ENCODE data around the gene GNAI2.
"Not testable (repeated sequence)": the region's sequence is repeated elsewhere in the genome, so short reads cannot be mapped to it uniquely, and the experiment has no call there.

Gene GNAI2

DNA sequence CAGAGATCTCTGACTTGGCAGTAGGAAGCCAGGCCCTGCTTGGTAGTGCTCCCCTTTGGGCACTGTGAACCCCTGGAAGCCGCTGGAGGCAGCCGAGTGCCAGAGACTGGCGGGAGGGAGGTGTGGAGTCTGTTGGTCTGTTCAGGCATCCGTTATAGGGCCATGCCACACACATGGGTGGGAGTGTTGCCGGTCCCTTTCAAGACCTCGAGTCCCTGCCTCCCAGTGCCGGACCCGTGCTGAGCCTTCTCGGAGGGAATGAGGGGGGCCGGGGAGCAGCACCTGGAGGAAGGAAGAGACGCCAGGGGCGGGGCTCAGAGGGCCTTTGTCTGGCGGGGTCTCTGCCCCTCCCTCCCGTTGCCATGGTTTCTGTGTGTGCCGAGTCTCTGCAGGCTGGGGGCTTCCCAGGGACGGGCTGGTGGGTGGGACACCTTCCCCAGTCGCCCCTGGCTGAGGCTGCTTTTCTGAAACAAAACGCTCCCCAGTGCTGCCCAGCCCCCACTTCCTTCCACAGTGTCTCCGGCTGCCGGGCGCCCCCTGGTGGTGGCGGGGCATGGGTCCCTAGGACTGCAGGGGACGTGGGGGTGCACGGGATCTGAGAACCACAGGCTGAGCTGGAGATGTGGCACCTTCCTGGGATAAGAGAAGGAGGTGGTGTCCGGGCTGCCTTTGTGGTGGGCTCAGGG, 10.0 kb downstream of the GNAI2 start:
- no peak for DNase-seq

DNA sequence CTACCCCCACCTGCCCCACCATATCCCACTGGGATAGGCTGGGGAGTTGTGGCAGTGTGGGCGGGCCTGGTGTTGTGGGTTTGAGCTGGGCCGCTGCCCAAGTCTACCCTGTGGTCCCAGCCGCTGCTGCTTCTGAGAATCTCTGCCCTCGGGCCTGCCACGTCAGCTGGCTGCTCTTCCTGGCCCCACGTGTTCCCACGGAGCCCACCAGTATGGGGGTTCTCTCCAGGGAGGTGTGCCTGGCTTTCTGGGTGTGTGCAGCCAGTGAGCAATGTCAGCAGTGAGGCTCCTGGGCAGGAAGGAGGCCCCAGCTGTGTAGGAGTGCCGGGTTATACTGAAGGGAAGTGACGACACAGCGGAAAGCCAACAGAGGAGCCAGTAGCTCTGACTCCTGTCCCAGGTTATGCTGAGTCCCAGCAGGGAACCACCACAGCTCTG, 10.5 kb downstream of the GNAI2 start:
- DNase-seq, result no peak

DNA sequence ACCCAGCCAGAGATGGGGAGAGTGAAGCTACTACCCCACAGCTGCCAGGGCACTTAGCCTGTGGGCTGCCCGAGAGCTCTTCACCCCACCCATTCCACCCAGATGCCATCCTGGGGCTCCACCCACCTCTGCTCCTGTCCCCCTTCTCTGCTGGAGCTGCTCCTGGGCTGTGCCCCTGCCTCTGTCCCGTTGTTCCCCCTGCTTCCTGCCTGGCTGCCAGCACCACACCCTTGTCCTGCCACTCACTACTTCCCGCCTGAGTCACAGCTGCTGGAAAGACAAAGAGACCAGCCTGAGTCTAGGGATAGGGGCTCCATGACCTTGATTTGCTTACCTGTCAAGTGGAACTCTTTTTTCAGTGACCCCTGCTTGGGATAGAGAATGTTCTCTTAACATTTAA, 12.4 kb downstream of the GNAI2 start:
- DNase-seq, result no peak

DNA sequence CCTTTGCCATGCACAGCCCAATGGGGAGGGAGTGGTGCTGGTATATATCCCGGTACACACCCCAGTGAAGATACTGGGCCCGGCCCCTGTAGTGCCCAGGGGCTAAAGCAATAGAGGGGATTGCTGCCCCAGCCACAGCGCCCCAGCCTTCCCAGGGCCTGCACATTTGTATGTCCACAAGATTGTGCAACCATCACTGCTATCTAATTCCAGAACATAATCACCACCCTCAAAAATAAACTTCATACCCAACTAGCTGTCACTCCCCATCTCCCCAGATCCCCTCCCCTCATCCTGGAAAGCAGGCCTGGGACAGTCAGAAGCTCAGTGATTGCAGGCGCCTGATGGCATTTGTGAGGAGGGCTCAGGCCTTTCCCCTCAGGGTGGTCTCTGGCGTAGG, 13.5 kb downstream of the GNAI2 start:
- DNase-seq, result no peak

DNA sequence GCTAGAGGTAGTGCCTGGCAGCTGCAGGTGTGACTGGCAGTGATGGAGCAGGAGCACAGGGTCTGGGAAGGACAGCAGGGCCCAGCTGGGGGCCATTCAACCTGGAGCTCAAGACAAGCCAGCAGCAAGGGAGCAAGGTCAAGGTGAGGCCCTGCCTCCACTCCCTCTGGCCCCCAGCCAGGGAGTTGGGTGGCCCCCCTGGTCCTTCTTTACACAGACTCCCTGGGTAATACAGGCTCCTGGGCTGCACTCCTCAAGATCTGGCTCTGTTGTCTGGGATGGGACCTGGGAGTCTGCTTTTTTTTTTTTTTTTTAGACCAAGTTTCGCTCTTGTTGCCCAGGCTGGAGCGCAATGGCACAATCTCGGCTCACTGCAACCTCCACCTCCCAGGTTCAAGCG, 14.5 kb downstream of the GNAI2 start:
- DNase-seq, result no peak

DNA sequence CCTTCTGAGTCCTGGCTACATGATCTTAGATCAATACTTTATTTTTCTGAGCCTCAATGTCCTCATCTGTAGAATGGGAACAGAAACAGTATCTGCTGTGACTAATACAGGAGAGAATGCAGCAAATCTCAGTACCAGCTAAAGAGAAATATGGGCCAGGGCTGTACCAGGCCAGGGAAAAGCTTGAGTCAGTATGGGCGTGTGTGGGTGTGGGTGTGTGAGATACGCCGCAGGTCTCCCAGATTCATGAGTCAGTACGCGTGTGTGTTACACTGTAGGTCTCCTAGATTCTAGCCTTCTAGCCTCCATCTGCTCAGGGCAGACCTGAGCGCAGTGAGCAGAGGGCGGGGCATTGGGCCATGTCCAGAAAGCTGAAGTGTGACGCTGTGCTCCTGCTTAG, 15.2 kb downstream of the GNAI2 start:
- DNase-seq, result no peak

DNA sequence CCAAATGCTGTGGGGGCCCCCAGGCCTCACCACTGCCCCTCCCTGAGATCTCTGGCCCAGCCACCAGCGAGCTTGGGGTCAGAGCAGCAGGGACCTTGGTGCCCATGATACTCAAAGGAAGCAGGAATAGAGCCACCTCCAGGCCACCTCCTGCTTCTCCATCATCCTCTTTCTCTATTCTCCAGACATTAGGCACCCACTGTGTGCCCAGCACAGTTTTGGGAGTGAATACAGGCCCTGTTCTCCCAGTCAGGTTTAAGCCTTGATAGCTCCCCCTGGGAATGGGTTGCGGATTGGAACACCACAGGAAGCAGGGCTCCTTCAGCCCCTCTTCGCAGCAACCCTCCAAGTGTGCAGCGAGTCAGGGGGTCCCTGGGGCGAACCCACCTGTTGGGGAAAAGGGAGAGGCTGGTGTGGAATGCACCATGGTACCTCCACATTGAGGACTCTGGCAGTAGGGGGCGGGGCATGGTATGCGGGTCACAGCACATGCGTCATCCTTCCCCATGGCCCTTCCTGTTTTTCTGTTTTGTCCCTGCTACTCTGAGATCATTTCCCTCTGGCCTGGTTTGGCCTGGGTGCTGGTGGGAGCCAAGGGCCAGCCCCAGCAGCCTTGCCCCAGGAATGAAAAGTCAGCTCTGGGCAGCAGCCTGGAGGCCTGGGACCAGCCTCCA, 18.7 kb downstream of the GNAI2 start:
- DNase-seq, result no peak

DNA sequence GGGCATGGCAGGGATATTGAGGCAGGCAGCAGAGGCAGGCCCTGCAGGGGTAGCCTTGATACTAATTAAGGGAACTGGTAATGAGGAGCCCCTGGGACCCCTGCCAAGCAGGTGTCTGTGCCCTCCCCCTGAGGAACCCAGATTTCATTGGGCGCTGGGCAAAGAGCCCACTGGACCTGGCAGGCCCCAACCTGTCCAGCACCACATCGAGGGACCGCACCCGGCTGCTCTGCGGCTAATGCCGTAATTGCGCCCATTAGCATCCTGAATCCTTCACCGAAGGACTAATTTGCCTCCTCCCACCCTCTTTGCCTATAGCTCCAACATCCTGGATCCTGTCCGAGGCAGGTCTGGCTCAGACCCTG, 19.2 kb downstream of the GNAI2 start:
- no peak for DNase-seq

DNA sequence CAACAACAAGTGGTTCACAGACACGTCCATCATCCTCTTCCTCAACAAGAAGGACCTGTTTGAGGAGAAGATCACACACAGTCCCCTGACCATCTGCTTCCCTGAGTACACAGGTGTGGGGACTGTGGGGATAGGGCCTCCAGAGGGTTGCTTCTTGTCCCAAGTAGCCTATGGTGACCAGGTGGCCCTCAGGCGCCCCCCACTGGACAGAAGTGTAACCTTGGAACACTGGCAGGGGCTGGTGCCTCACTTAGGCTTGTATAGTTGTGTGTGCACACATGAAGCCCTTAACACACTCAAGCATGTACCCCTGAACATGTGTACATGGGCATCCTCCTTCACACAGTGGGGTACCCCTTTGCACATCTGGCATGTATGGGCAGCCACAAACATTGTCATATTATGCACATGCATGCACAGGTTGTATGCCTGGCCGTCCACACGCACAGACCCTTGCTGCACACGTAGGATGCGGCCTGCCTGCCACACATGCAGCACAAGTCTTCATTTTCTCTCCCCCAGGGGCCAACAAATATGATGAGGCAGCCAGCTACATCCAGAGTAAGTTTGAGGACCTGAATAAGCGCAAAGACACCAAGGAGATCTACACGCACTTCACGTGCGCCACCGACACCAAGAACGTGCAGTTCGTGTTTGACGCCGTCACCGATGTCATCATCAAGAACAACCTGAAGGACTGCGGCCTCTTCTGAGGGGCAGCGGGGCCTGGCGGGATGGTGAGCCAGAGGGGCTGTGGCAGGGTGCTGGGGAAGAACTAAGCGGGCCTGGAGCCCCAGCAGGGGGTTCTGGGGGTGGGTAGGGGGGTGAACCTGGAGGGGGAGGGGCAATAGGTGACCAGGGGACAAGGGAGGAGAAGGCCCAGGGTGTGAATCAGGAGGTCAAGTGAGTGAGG, 21.2 kb downstream of the GNAI2 start:
- no peak for DNase-seq

DNA sequence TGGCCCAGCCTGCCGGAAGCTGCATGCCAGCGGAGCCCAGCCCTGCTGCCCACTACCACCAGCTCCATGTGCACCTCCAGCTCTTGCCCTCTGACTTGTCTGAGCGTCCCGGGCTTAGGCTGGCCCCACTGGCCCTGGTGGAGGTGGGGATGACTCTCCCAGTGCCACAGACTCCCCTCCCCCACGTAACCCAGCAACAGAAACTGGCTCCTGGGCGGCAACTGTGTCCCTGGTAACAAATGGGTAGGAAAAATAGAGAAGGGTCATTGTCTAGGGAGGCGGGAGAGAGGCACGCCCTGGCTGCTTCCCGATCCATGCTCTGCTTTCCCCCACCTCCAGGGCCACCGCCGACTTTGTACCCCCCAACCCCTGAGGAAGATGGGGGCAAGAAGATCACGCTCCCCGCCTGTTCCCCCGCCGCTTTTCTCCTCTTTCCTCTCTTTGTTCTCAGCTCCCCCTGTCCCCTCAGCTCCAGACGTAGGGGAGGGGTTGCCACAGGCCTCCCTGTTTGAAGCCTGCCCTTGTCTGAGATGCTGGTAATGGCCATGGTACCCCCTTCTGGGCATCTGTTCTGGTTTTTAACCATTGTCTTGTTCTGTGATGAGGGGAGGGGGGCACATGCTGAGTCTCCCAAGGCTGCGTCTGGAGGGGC, 22.2 kb downstream of the GNAI2 start:
- no peak for DNase-seq

DNA sequence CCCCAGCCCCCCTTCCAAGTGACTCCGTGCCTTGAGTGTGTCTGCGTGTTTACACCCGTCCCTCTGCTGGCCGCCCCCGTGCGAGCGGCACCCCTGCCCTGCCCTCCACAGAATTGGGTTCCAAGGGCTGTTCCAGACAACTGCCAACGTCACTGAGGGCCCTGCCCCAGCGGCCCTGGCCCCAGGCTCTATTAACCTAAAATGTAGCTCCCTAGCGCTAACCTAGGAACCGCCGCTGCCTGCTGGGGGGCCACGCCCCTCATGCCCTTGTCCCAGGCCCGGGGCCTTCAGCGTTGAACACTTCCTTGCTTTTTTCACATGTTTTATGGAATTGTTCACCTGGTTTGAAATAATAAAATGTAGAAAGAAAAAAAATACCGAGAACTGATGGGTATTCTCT, 23.0 kb downstream of the GNAI2 start:
- no peak for DNase-seq

DNA sequence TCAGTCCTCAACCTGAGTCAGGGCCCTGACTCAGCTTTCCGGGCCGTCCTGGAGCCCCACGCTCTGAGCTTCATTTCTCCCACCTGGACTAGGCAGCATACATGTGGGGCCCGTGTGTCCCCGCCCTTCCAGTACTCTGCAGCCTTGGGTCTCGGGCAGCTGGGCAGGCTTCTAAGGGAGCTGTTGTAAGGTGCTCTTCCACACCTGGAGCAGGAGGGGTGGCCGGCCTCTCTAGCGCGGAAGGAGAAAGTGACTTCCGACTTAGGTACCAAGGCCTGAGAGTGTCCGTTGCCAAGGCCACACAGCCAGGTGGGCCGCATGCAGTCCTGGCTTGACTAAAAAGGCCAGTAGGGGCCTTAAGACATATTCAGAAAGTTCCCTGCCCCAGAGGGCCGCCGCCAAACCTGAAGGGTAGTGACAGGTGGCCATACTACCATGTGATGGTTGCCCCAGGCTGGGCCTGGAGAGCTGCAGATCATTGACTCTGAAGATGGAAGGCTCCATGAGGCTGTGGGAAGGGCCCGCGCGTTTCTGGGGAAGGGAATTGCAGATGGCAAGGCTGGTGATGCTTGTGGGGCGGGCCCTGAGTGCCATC, 23.5 kb downstream of the GNAI2 start:
- no peak for DNase-seq

DNA sequence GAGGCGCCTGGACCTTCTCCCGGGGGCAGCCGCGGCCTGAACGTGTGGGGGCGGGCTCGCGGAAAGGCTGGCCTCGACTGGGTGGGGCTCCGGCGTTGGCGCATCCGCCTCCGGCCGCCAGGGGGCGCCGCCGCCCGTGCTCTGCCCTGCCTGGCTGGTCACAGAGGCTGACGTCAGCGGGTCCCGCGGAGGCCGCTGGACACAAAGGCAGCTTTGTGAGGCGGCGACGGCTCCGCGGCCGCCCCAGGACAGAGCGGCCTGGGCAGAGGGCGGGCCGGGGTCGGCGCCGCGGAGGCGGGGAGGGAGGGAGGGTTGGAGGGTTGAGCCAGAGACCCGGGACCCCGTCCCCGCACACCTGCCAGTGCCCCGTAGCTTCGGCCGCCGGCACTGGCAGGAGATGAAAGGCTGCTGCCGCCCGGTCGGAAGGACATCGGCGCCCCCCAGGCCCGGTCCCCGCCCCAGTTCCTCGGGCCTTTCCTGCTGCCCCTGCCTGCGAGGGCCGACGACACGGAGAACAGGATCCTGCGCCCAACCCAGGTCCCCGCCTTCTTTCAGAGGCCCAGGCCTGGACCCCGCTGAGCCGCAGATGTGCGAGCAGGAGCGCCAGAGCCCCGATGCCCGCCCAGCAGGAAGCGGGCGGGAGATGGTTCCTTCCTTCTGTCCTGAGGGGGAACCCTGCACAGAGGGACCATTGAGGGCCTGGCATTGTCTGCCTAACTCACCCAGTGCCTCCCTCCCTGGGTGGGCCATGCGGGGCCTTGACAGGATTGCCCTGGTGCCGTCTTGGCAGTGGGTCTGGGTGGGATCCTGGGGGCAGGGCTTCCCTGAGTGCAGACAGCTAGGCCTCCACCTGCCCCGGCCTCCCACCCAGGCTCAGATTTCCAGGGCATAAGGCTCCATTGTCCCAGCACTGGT, 24.3 kb downstream of the GNAI2 start:
- DNase-seq, result no peak

DNA sequence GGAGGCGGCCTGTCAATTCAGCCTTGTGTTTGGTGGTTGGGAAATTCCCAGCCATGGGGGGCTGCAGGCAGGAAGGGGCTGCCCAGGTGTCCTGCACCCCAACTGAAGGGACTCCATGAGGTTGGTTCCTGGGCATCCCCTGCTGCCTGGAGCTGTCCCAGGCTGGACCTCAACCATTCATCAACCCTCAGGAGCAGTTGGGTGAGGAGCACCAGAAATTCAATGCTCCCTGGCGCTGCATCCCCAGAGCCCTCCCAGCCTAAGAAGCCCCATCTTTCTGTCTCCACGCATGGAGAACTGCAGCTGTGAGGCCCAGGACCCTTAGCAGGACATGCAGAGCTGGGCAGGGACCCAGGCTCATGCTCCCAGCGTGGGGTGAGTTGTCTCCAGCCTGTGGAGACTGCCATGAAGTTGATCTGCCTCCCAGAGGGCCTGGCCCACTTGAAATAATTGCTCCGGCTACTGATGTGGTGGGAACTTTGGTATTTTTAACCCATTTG, 25.0 kb downstream of the GNAI2 start:
- no peak for DNase-seq

DNA sequence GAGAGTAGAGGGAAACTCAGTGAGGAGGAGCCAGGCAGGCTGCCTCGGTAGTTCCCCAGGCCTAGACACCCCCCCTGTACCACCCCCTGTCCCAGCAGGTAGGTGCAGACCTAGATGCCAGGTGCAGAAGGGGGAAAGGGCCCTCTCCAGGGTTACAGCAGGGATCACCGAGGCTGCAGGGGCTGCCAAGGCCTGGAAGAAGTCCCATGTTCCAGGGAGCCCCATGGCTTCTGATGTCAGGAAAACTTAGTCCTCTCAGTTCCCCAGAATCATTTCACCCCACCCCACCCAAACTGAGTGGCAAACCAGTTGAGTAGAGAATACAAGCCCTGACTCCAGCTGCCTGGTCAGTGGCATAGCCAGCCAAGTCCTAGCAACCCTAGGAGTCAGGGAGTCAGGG, 25.5 kb downstream of the GNAI2 start:
- no peak for DNase-seq

DNA sequence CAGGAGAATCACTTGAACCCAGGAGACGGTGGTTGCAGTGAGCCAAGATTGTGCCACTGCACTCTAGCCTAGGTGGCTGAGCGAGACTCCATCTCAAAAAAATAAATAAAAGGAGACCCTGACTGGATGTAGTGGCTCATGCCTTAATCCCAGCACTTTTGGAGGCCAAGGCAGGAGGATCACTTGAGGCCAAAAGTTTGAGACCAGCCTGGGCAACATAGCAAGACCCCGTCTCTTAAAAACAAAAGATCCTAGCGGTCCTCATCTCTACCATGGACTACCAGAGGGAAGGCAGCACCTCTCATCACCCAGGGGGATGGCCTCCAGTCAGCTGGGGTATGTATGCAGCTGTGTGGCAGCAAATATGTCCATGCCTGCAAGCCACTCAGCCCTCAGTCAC, 26.2 kb downstream of the GNAI2 start:
- DNase-seq, result not testable (repeated sequence)

DNA sequence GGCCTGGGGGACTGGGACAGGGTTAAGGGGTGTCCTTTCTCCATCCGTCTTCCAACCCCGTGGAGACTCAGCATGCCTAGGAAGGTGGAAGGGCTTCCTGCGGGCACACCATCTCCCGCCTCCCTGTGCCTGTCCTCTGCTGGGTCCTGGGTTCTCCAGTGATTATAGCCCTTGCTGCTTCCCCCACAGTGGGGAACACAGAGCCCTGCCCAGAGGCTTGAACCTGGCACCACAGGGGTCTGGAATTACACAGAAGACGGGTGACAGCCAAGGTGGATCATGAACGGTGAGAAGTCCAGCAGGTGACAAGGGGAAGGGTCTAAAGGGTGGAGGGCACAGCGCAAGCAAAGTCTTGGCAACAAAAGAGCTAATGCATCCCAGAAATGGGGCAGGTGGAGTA, 26.8 kb downstream of the GNAI2 start:
- DNase-seq, result no peak

DNA sequence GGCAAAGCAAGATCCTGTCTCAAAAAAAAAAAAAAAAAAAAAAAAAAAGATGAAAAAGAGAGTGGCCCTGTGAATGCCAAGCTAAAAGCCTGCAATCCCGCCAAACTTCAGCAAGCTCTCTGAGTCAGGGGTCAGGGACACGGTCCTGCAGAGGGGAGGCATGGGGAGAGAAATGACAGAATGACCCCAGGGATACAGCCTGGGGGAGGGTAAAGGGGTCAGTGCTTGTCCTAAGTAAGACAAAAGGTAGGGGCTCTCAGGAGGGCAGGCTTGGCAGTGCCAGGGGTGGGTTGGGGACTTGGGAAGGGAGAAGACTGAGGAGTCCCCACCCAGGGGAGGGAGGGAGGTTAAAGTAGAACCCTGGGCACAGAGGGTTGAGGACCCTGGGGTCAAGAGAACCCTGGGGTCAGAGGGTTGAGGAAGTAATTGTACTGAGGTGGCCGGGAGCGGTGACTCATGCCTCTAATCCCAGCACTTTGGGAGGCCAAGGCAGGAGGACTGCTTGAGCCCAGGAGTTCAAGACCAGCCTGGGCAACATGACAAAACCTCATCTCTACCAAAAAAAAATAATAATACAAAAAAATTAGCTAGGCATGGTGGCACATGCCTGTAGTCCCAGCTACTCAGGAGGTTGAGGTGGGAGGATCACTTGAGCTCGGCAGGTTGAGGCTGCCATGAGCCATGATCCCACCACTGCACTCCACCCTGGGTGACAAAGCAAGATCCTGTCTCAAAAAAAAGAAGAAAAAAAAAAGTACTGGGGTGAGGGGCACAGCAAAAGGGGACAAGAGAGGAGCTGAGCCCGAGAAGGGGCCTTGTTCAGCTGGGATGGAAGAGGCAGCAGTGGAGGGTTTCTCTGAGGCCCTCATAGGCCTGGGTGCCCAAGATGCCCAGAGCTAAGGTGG, 27.7 kb downstream of the GNAI2 start:
- DNase-seq, result no peak

DNA sequence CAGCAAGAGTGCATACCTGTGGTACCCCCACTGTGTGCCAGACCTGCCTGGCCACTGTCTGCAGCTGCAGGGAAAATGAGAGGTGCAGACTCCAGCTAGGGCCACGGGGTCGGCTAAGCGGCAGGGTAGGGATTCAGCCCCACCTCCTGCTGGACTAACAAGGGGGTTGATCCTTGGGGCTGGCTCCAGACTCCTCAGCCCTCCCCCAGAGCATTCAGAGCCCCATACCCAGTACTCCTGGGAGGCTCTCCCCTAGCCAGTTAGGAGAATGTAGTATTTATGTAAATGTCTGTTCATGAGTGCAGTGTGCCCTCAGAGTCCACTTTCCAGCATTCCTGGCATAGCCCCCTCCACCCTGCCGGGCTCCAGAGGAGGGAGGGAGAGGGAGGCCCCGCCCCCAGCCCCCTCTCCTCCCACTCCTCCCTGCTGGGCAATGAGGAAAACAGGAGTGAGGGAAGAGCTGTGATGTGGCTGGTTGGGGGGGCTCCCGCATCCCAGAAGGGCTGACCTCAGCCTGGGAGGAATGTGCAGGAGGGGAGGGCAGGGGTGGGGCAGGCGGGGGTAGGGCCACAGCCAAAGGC, 28.5 kb downstream of the GNAI2 start:
- no peak for DNase-seq

DNA sequence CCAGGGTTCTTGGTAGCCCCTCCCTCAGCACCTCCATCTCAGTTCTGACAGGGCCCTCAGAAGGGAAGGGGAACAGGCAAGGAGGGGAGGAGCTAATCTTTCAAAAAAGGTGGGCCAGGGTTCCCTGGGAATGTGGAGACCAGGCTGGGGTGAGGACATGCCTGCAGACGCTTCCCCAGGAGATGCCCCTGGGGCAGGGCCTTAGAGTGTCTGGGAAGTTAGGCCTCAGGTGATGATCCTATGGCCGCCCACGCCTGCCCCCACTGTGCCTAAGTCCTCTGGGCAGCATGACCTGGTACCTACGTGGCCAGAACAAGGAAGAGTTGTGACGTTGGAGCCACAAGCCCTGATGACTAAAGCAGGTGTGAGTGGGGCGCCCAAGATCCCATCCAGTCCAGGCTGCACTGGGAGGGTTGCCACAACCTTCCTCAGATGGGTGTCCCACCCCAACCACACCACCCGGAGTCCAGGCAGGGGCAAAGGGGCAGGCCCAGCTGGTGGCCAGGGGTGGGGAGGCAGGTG, 29.0 kb downstream of the GNAI2 start:
- DNase-seq, result no peak

All from NCI-H2081 treated with DMSO at 0.1 percent for 48 hours (cell line).